Omental fat pad (tissue), 4 donors: Measurements from ENCODE around the gene PGAP3. TPM values are rescaled to one million over a fixed set of nuclear protein-coding genes. Genes with fewer than 3 reads are reported as not detected.

ENCODE experiments used
- ATAC-seq: fragments of 150-250 bp; one replicate; pipeline ENCODE4 v1.9.1; 2016; ENCODE audit warnings: mild to moderate bottlenecking, moderate library complexity; ENCODE audit not compliant: low FRiP score
- DNase-seq: peaks from one replicate; pipeline ENCODE4 v3.0.0-alpha.2; 2019; ENCODE audit warnings: low spot score
- total RNA-seq, 4 donors: library from RNA; depleted of rRNA; stranded (reverse); fragments of >200 nt; gene quantifications; one replicate each; pipeline ENCODE4 v1.1.0, GENCODE V29; 2016
- TF ChIP-seq, protein P1 (sequence below), 3 donors: fragments of 450-650 bp; IDR thresholded peaks; one replicate each; pipeline ENCODE4 v1.5.1; 2016 to 2017; ENCODE audit warnings: antibody characterized with exemption in 3 of 3, mild to moderate bottlenecking in 3 of 3, moderate library complexity in 2 of 3

Gene PGAP3
- total RNA-seq, 4 donors from 2014 or later = 8.2 to 12.8 (median 11.0) TPM

DNA sequence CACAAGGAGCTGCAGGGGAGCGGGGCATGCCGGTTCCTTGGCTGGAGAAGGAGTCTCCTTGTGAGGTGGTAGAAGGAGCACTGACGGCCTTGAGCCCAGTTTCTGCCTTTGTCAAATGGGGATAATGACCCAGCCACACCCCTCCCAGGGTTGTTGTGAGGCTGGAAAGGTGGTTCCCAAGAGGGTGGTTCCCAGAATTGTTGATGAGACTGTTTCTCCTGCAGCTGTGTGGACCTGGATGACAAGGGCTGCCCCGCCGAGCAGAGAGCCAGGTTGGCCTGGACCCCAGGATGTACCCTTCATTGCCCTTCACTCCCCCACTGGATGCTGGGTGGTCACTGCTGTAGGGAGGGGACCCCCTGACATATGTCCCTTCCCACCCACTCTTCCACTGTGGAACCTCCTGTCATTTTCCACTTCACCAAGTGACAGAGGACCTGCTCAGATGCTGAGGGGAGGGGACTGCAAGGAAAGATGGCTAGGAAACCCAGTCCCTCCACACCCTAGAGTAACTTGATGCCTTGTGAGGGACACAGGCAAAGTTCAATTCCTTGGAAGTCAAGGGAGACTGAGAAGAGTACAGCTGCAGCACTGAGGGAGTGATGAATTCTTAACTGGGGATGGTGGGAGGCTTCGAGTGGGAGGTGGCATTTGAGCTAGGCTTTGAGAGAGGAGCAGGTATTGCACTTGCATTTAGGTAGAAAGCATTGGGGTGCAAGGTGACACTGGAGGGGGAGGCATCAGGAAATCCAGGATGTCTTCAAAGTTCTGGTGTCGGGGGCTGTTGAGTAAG is 31.9 kb upstream of the PGAP3 start:
- ATAC-seq = no peak
- no peak for DNase-seq

DNA sequence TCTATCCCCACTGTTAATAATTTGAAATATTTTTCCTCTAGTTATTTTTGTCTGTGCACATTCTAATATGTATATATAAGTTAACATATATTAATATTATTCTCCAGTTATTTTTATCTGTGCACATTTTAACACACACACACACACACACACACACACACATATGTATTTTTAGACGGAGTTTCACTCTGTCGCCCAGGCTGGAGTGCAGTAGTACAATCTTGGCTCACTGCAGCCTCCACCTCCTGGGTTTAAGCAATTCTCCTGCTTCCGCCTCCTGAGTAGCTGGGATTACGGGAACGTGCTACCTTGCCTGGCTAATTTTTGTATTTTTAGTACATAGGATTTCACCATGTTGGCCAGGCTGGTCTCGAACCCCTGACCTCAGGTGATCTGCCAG is 29.8 kb upstream of the PGAP3 start:
- ATAC-seq (no peak), DNase-seq (no peak)
- TF ChIP-seq, protein P1, sequence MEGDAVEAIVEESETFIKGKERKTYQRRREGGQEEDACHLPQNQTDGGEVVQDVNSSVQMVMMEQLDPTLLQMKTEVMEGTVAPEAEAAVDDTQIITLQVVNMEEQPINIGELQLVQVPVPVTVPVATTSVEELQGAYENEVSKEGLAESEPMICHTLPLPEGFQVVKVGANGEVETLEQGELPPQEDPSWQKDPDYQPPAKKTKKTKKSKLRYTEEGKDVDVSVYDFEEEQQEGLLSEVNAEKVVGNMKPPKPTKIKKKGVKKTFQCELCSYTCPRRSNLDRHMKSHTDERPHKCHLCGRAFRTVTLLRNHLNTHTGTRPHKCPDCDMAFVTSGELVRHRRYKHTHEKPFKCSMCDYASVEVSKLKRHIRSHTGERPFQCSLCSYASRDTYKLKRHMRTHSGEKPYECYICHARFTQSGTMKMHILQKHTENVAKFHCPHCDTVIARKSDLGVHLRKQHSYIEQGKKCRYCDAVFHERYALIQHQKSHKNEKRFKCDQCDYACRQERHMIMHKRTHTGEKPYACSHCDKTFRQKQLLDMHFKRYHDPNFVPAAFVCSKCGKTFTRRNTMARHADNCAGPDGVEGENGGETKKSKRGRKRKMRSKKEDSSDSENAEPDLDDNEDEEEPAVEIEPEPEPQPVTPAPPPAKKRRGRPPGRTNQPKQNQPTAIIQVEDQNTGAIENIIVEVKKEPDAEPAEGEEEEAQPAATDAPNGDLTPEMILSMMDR (IDR thresholded peaks at IDR 0.05) = no peak

More for the DNA sequence above, 31.9 kb upstream of the PGAP3 start:
- TF ChIP-seq, protein P1 (IDR thresholded peaks at IDR 0.05) = no peak

DNA sequence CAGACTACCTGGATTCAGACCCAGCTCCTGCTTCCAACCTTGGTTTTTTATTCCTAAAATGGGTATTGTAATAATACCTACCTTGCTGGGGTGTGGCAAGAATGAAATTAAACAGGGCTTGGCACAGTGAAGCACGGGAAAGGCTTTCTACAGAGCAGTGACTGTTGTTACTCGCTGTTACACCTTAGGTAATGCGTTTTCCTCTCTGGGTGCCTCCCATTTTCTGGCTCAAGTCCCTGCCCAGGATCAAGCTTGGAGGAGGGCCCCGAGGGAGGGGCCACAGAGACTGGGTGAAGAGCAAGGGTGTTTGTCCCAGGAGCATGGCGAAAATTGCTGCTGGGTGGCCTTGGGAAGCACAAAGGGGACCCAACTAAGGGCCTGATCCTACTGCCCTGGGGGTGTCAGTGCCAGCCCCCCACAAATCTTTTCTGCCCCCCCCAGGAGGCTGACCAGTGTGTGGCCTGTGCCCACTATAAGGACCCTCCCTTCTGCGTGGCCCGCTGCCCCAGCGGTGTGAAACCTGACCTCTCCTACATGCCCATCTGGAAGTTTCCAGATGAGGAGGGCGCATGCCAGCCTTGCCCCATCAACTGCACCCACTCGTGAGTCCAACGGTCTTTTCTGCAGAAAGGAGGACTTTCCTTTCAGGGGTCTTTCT is 29.2 kb upstream of the PGAP3 start:
- ATAC-seq = peak; percentile 63
- DNase-seq = no peak
- TF ChIP-seq, protein P1 (IDR thresholded peaks at IDR 0.05) = no peak

DNA sequence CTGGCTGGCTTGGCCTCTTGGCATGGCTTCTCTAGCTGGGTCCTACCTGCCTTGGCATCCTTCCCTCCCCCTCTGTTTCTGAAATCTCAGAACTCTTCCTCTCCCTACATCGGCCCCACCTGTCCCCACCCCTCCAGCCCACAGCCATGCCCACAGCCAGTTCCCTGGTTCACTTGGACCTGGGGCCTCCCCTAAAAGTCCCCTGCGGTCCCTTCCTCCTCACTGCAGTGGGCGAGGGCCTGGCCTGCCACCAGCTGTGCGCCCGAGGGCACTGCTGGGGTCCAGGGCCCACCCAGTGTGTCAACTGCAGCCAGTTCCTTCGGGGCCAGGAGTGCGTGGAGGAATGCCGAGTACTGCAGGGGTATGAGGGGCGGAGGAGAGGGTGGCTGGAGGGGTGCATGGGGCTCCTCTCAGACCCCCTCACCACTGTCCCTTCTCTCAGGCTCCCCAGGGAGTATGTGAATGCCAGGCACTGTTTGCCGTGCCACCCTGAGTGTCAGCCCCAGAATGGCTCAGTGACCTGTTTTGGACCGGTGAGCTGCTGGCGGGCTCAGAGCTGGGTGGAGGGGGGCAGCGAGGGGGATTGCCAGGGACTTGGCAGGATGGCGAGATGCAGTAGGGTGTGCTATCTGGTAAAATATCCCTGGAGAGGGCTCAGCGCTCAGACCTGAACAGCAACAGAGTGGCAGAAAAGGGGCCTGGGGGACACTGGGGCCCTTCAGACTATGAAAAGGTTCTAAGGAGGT is 28.4 kb upstream of the PGAP3 start:
- ATAC-seq = no peak
- no peak for DNase-seq
- TF ChIP-seq, protein P1 (IDR thresholded peaks at IDR 0.05) = no peak

DNA sequence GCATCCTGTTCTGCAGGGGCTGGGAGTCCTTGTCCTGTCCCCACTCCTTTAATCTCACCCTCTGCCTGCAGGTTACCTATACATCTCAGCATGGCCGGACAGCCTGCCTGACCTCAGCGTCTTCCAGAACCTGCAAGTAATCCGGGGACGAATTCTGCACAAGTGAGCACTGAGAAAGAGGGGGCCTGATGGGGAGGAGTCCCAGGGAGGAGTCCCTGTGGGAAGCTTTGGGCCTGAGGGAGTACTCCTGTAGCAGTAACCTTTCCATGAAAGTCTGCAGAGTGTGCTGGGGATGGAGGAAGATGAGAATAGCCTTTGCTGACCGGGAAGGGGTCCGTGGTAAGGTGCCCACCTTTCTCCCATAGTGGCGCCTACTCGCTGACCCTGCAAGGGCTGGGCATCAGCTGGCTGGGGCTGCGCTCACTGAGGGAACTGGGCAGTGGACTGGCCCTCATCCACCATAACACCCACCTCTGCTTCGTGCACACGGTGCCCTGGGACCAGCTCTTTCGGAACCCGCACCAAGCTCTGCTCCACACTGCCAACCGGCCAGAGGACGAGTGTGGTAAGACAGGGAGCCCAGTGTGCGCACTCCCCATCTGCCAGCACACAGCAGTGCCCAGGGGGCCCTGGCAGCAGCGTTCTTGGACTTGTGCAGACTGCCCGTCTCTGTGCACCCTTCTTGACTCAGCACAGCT is 27.7 kb upstream of the PGAP3 start:
- TF ChIP-seq, protein P1 (IDR thresholded peaks at IDR 0.05) = no peak
- DNase-seq (no peak), ATAC-seq (no peak)

DNA sequence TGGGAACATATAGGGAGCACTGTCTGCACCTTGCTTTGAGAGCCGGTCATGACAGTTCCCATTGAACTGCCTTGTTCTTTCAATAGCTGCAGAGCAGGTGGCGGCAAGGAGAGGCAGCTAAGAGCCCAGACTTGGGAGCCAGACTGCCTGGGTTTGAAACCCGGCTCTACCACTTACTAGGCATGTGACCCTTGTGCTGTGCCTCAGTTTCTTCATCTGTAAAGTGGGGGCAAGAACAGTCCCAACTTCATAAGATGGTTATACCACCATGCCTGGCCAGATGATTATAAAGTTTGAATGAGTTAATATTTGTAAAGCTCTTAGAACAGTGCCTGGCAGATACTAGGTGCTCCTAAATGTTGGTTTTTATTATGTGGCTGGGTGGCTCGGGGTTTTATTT is 26.4 kb upstream of the PGAP3 start:
- ATAC-seq (no peak), DNase-seq (no peak)
- TF ChIP-seq, protein P1 (IDR thresholded peaks at IDR 0.05) = no peak
